Measurements from ENCODE around the gene PPP1R13B.

The PPP1R13B gene

GRCh38 chr14:103881268-103882201 is 34.2 kb upstream of the PPP1R13B start:
- H3K27me3 ChIP-seq (ENCODE audit: control insufficient read depth in 1 of 2, insufficient read depth in 2 of 2, low read length in 2 of 2) = no peaks in the 10 kb centered on the region

GRCh38 chr14:103880348-103881267 is 33.2 kb upstream of the PPP1R13B start:
- peaks cover 39 to 51% of the 10 kb centered on the region in 2 donors for H3K4me1 ChIP-seq (ENCODE audit: control insufficient read depth in 1 of 2, insufficient read depth in 2 of 2, low read length in 2 of 2)
- peak overlapping the region; percentile 69 to 71 for H3K9ac ChIP-seq (ENCODE audit: low read depth in 1 of 2, low read length in 2 of 2)
- no peaks in the 10 kb centered on the region for H3K9me3 ChIP-seq (ENCODE audit: control insufficient read depth in 1 of 2, low read length in 2 of 2)
- peak overlapping the region; percentile 79 for H3K27ac ChIP-seq (ENCODE audit: low read depth, low read length)
- no peaks in the 10 kb centered on the region for H3K36me3 ChIP-seq (ENCODE audit: control insufficient read depth in 1 of 2, insufficient read depth in 2 of 2, low read length in 2 of 2)
- peak overlapping the region; percentile 63 to 75 for H3K4me3 ChIP-seq (ENCODE audit: low read depth in 1 of 2, low read length in 2 of 2)
- H3K27me3 ChIP-seq (ENCODE audit: control insufficient read depth in 1 of 2, insufficient read depth in 2 of 2, low read length in 2 of 2) = no peaks in the 10 kb centered on the region

More at GRCh38 chr14:103881268-103882201, 34.2 kb upstream of the PPP1R13B start:
- H3K9me3 ChIP-seq (ENCODE audit: control insufficient read depth in 1 of 2, low read length in 2 of 2) = no peaks in the 10 kb centered on the region
- H3K27ac ChIP-seq (ENCODE audit: low read depth, low read length) = peak overlapping the region; percentile 79
- H3K9ac ChIP-seq (ENCODE audit: low read depth in 1 of 2, low read length in 2 of 2) = peak overlapping the region; percentile 69 to 71
- H3K36me3 ChIP-seq (ENCODE audit: control insufficient read depth in 1 of 2, insufficient read depth in 2 of 2, low read length in 2 of 2) = no peaks in the 10 kb centered on the region
- peaks cover 39 to 47% of the 10 kb centered on the region in 2 donors for H3K4me1 ChIP-seq (ENCODE audit: control insufficient read depth in 1 of 2, insufficient read depth in 2 of 2, low read length in 2 of 2)
- H3K4me3 ChIP-seq (ENCODE audit: low read depth in 1 of 2, low read length in 2 of 2) = peak overlapping the region in 1 of 2 donors; percentile 75

- Histone ChIP-seq H3K27me3 (ENCODE audit: control insufficient read depth in 1 of 2, insufficient read depth in 2 of 2, low read length in 2 of 2) (no peaks in the 10 kb centered on the region), H3K9ac (ENCODE audit: low read depth in 1 of 2, low read length in 2 of 2) (peak overlapping the region; percentile 69 to 71), H3K4me1 (ENCODE audit: control insufficient read depth in 1 of 2, insufficient read depth in 2 of 2, low read length in 2 of 2) (peaks cover 41 to 54% of the 10 kb centered on the region in 2 donors), H3K4me3 (ENCODE audit: low read depth in 1 of 2, low read length in 2 of 2) (peak overlapping the region; percentile 63 to 75), H3K27ac (ENCODE audit: low read depth, low read length) (peak overlapping the region; percentile 79), H3K9me3 (ENCODE audit: control insufficient read depth in 1 of 2, low read length in 2 of 2) (no peaks in the 10 kb centered on the region), H3K36me3 (ENCODE audit: control insufficient read depth in 1 of 2, insufficient read depth in 2 of 2, low read length in 2 of 2) (no peaks in the 10 kb centered on the region)
Observed at GRCh38 chr14:103879570-103880347, 32.4 kb upstream of the PPP1R13B start.

GRCh38 chr14:103879118-103879569 is 31.8 kb upstream of the PPP1R13B start:
- Histone ChIP-seq H3K27me3 (ENCODE audit: control insufficient read depth in 1 of 2, insufficient read depth in 2 of 2, low read length in 2 of 2) (no peaks in the 10 kb centered on the region), H3K36me3 (ENCODE audit: control insufficient read depth in 1 of 2, insufficient read depth in 2 of 2, low read length in 2 of 2) (no peaks in the 10 kb centered on the region), H3K9me3 (ENCODE audit: control insufficient read depth in 1 of 2, low read length in 2 of 2) (no peaks in the 10 kb centered on the region), H3K4me1 (ENCODE audit: control insufficient read depth in 1 of 2, insufficient read depth in 2 of 2, low read length in 2 of 2) (peaks cover 44 to 57% of the 10 kb centered on the region in 2 donors), H3K4me3 (ENCODE audit: low read depth in 1 of 2, low read length in 2 of 2) (peak overlapping the region; percentile 63 to 75), H3K27ac (ENCODE audit: low read depth, low read length) (peak overlapping the region; percentile 77), H3K9ac (ENCODE audit: low read depth in 1 of 2, low read length in 2 of 2) (peak overlapping the region; percentile 68 to 69)

GRCh38 chr14:103878180-103878579 is 30.8 kb upstream of the PPP1R13B start:
- Histone ChIP-seq H3K4me1 (ENCODE audit: control insufficient read depth in 1 of 2, insufficient read depth in 2 of 2, low read length in 2 of 2) (peaks cover 41 to 54% of the 10 kb centered on the region in 2 donors), H3K27ac (ENCODE audit: low read depth, low read length) (no peak overlapping the region), H3K9ac (ENCODE audit: low read depth in 1 of 2, low read length in 2 of 2) (peak overlapping the region in 1 of 2 donors; percentile 19), H3K27me3 (ENCODE audit: control insufficient read depth in 1 of 2, insufficient read depth in 2 of 2, low read length in 2 of 2) (no peaks in the 10 kb centered on the region), H3K9me3 (ENCODE audit: control insufficient read depth in 1 of 2, low read length in 2 of 2) (no peaks in the 10 kb centered on the region), H3K4me3 (ENCODE audit: low read depth in 1 of 2, low read length in 2 of 2) (no peak overlapping the region), H3K36me3 (ENCODE audit: control insufficient read depth in 1 of 2, insufficient read depth in 2 of 2, low read length in 2 of 2) (no peaks in the 10 kb centered on the region)

- H3K4me1 ChIP-seq (ENCODE audit: control insufficient read depth in 1 of 2, insufficient read depth in 2 of 2, low read length in 2 of 2) = peaks cover 25 to 36% of the 10 kb centered on the region in 2 donors
- no peaks in the 10 kb centered on the region for H3K27me3 ChIP-seq (ENCODE audit: control insufficient read depth in 1 of 2, insufficient read depth in 2 of 2, low read length in 2 of 2)
- no peak overlapping the region for H3K4me3 ChIP-seq (ENCODE audit: low read depth in 1 of 2, low read length in 2 of 2)
- no peak overlapping the region for H3K27ac ChIP-seq (ENCODE audit: low read depth, low read length)
- no peak overlapping the region for H3K9ac ChIP-seq (ENCODE audit: low read depth in 1 of 2, low read length in 2 of 2)
- no peaks in the 10 kb centered on the region for H3K9me3 ChIP-seq (ENCODE audit: control insufficient read depth in 1 of 2, low read length in 2 of 2)
- H3K36me3 ChIP-seq (ENCODE audit: control insufficient read depth in 1 of 2, insufficient read depth in 2 of 2, low read length in 2 of 2) = no peaks in the 10 kb centered on the region
Observed at GRCh38 chr14:103875010-103875409, 27.6 kb upstream of the PPP1R13B start.

- Histone ChIP-seq H3K36me3 (ENCODE audit: control insufficient read depth in 1 of 2, insufficient read depth in 2 of 2, low read length in 2 of 2) (no peaks in the 10 kb centered on the region), H3K27me3 (ENCODE audit: control insufficient read depth in 1 of 2, insufficient read depth in 2 of 2, low read length in 2 of 2) (no peaks in the 10 kb centered on the region), H3K9me3 (ENCODE audit: control insufficient read depth in 1 of 2, low read length in 2 of 2) (no peaks in the 10 kb centered on the region), H3K4me1 (ENCODE audit: control insufficient read depth in 1 of 2, insufficient read depth in 2 of 2, low read length in 2 of 2) (peaks cover 19 to 33% of the 10 kb centered on the region in 2 donors), H3K27ac (ENCODE audit: low read depth, low read length) (peak overlapping the region; percentile 23), H3K4me3 (ENCODE audit: low read depth in 1 of 2, low read length in 2 of 2) (peak overlapping the region; percentile 76 to 78), H3K9ac (ENCODE audit: low read depth in 1 of 2, low read length in 2 of 2) (peak overlapping the region; percentile 63 to 85)
Observed at GRCh38 chr14:103872481-103873113, 25.2 kb upstream of the PPP1R13B start.

GRCh38 chr14:103871596-103872480 is 24.5 kb upstream of the PPP1R13B start:
- Histone ChIP-seq H3K27ac (ENCODE audit: low read depth, low read length) (peak overlapping the region; percentile 23), H3K4me1 (ENCODE audit: control insufficient read depth in 1 of 2, insufficient read depth in 2 of 2, low read length in 2 of 2) (peaks cover 19 to 28% of the 10 kb centered on the region in 2 donors), H3K36me3 (ENCODE audit: control insufficient read depth in 1 of 2, insufficient read depth in 2 of 2, low read length in 2 of 2) (no peaks in the 10 kb centered on the region), H3K9me3 (ENCODE audit: control insufficient read depth in 1 of 2, low read length in 2 of 2) (no peaks in the 10 kb centered on the region), H3K27me3 (ENCODE audit: control insufficient read depth in 1 of 2, insufficient read depth in 2 of 2, low read length in 2 of 2) (no peaks in the 10 kb centered on the region), H3K4me3 (ENCODE audit: low read depth in 1 of 2, low read length in 2 of 2) (peak overlapping the region; percentile 76 to 78), H3K9ac (ENCODE audit: low read depth in 1 of 2, low read length in 2 of 2) (peak overlapping the region; percentile 63 to 85)
